A549 (cell line): ENCODE data around the gene RBCK1.

ENCODE experiments used
- CBX2 ChIP-seq: fragments of 200-600 bp; sonication (generic); IDR thresholded peaks from 2 replicates; pipeline ENCODE4 v1.6.1; 2016; ENCODE audit warnings: low read depth, mild to moderate bottlenecking, borderline replicate concordance
- CEBPB ChIP-seq, 2 experiments: fragments of >200 bp in 1 of 2; sonication (Bioruptor Twin) in 1 of 2; formaldehyde crosslinking in 1 of 2; IDR thresholded peaks; 2 replicates each; pipeline ENCODE4 v1.6.1; 2012 to 2016
- CTCF ChIP-seq: fragments of >200 bp; sonication (Bioruptor Twin); formaldehyde crosslinking; IDR thresholded peaks from 3 replicates; pipeline ENCODE4 v1.5.1; 2016
- EHMT2 ChIP-seq: fragments of 200-600 bp; sonication (generic); IDR thresholded peaks from 2 replicates; pipeline ENCODE4 v1.6.1; 2016; ENCODE audit warnings: antibody characterized with exemption, low read depth, mild to moderate bottlenecking, moderate library complexity
- KDM1A ChIP-seq: fragments of 200-600 bp; sonication (generic); IDR thresholded peaks from 2 replicates; pipeline ENCODE4 v1.6.1; 2016; ENCODE audit warnings: low read depth, mild to moderate bottlenecking
- NPAS2 ChIP-seq: fragments of 250-450 bp; sonication (Bioruptor Pico); IDR thresholded peaks from 2 replicates; pipeline ENCODE4 v1.8.0; 2022; ENCODE audit warnings: mild to moderate bottlenecking, moderate library complexity, borderline replicate concordance
- POLR2A ChIP-seq: IDR thresholded peaks from 2 replicates; pipeline ENCODE4 v1.6.1; 2012; ENCODE audit warnings: mild to moderate bottlenecking, low read length
- POLR2AphosphoS2 ChIP-seq: conservative IDR thresholded peaks from 2 replicates; pipeline ENCODE4 v1.6.1; 2012; ENCODE audit warnings: low read length, improper control_type of control experiment, inconsistent platforms
- RCOR1 ChIP-seq: fragments of 150-350 bp; IDR thresholded peaks from 2 replicates; pipeline ENCODE4 v1.6.1; 2014; ENCODE audit warnings: antibody characterized with exemption, low read length, low read depth
- RNF2 ChIP-seq: fragments of 200-600 bp; sonication (generic); IDR thresholded peaks from 2 replicates; pipeline ENCODE4 v1.6.1; 2016; ENCODE audit warnings: low read depth, mild to moderate bottlenecking, antibody characterized with exemption, moderate library complexity, borderline replicate concordance
- ZNF302 ChIP-seq: fragments of 250-450 bp; sonication (Bioruptor Pico); IDR thresholded peaks from 2 replicates; pipeline ENCODE4 v1.9.0; 2021; ENCODE audit warnings: inconsistent platforms, mild to moderate bottlenecking, moderate library complexity

GRCh38 chr20:366719-367485 lies 41.2 kb upstream of the RBCK1 start:
- TF ChIP-seq RNF2 (no peak), CTCF (no peak), CEBPB (IDR thresholded peaks at IDR 0.05) (no peak), POLR2A (no peak), RCOR1 (no peak), CBX2 (no peak), KDM1A (no peak), ZNF302 (CRISPR knock-in tag) (no peak), NPAS2 (CRISPR knock-in tag) (no peak), POLR2AphosphoS2 (no peak), EHMT2 (no peak)
